Loucy (cell line): Measurements from ENCODE around the gene GNG2.

Experiments
- H2AFZ ChIP-seq: fragments of 200-600 bp; sonication (generic); 2 replicates; pipeline ENCODE4 v1.6.0; 2016; ENCODE audit warnings: antibody characterized with exemption, mild to moderate bottlenecking, low read length, moderate library complexity
- H3F3A ChIP-seq: fragments of 200-600 bp; 2 replicates; pipeline ENCODE4 v1.6.0; 2016; ENCODE audit warnings: antibody characterized with exemption, low read depth, mild to moderate bottlenecking
- H3K27me3 ChIP-seq: fragments of 200-600 bp; sonication (generic); 2 replicates; pipeline ENCODE4 v1.6.1; 2014; ENCODE audit warnings: low read length, mild to moderate bottlenecking; ENCODE audit not compliant: insufficient read depth, poor library complexity, severe bottlenecking
- H3K36me3 ChIP-seq: fragments of 200-600 bp; sonication (generic); 2 replicates; pipeline ENCODE4 v1.6.1; 2016; ENCODE audit warnings: low read length; ENCODE audit not compliant: insufficient read depth
- H3K4me1 ChIP-seq: fragments of 200-600 bp; sonication (generic); 2 replicates; pipeline ENCODE4 v1.5.1; 2014; ENCODE audit warnings: low read length, mild to moderate bottlenecking; ENCODE audit not compliant: insufficient read depth, poor library complexity, severe bottlenecking
- H3K4me2 ChIP-seq: fragments of 200-600 bp; sonication (generic); 2 replicates; pipeline ENCODE4 v1.6.0; 2014; ENCODE audit warnings: antibody characterized with exemption, low read length, low read depth, mild to moderate bottlenecking; ENCODE audit not compliant: poor library complexity, severe bottlenecking
- H3K4me3 ChIP-seq: fragments of 200-600 bp; sonication (generic); 2 replicates; pipeline ENCODE4 v1.5.1; 2014; ENCODE audit warnings: low read length, mild to moderate bottlenecking, mixed read lengths; ENCODE audit not compliant: poor library complexity, severe bottlenecking
- H3K79me2 ChIP-seq: fragments of 200-600 bp; sonication (generic); 2 replicates; pipeline ENCODE4 v1.6.1; 2014; ENCODE audit warnings: low read length; ENCODE audit not compliant: insufficient read depth
- H3K9ac ChIP-seq: fragments of 200-600 bp; sonication (generic); 2 replicates; pipeline ENCODE4 v1.6.0; 2014; ENCODE audit warnings: mild to moderate bottlenecking, low read depth, low read length, moderate library complexity; ENCODE audit not compliant: poor library complexity, severe bottlenecking
- H3K9me2 ChIP-seq: fragments of 200-600 bp; sonication (generic); replicated peaks from 2 replicates; pipeline ENCODE4 v1.6.1; 2016; ENCODE audit warnings: low read depth, low read length, mixed read lengths
- H3K9me3 ChIP-seq: fragments of 200-600 bp; sonication (generic); 2 replicates; pipeline ENCODE4 v1.6.1; 2014; ENCODE audit warnings: mild to moderate bottlenecking, antibody characterized with exemption, low read length, low read depth; ENCODE audit not compliant: insufficient read depth
- H4K20me1 ChIP-seq: fragments of 200-600 bp; sonication (generic); 2 replicates; pipeline ENCODE4 v1.6.0; 2014; ENCODE audit warnings: antibody characterized with exemption, low read length, mild to moderate bottlenecking; ENCODE audit not compliant: insufficient read depth, poor library complexity, severe bottlenecking
- CTCF ChIP-seq: fragments of 200-600 bp; sonication (generic); conservative IDR thresholded peaks from 2 replicates; pipeline ENCODE4 v1.5.1; 2014; ENCODE audit warnings: mild to moderate bottlenecking, antibody characterized with exemption, low read length
- EZH2phosphoT487 ChIP-seq: fragments of 200-600 bp; IDR thresholded peaks from 2 replicates; pipeline ENCODE4 v1.6.1; 2018; ENCODE audit warnings: antibody characterized with exemption, mild to moderate bottlenecking, moderate library complexity, borderline replicate concordance

Gene GNG2

GRCh38 chr14:51817326-51817725 lies 43.1 kb upstream of the GNG2 start:
- no peaks in the 10 kb centered on the region for H4K20me1 ChIP-seq
- H3K79me2 ChIP-seq, result no peaks in the 10 kb centered on the region
- H3K9me2 ChIP-seq, result no peaks in the 10 kb centered on the region
- H3K4me1 ChIP-seq, result no peaks in the 10 kb centered on the region
- no peaks in the 10 kb centered on the region for H3K9me3 ChIP-seq
- no peaks in the 10 kb centered on the region for H3F3A ChIP-seq
- no peak for TF ChIP-seq CTCF
- no peak for TF ChIP-seq EZH2phosphoT487
- H3K4me3 ChIP-seq, result no peak overlapping the region
- no peak overlapping the region for H2AFZ ChIP-seq
- no peaks in the 10 kb centered on the region for H3K36me3 ChIP-seq
- H3K4me2 ChIP-seq, result no peak overlapping the region
- no peaks in the 10 kb centered on the region for H3K27me3 ChIP-seq
- H3K9ac ChIP-seq, result no peak overlapping the region

GRCh38 chr14:51818748-51819380 lies 41.5 kb upstream of the GNG2 start:
- Histone ChIP-seq H3K79me2 (no peaks in the 10 kb centered on the region), H2AFZ (no peak overlapping the region), H3K4me2 (no peak overlapping the region), H4K20me1 (no peaks in the 10 kb centered on the region), H3K4me3 (no peak overlapping the region), H3F3A (no peaks in the 10 kb centered on the region), H3K4me1 (no peaks in the 10 kb centered on the region), H3K9ac (no peak overlapping the region), H3K27me3 (no peaks in the 10 kb centered on the region), H3K36me3 (no peaks in the 10 kb centered on the region), H3K9me3 (no peaks in the 10 kb centered on the region), H3K9me2 (no peaks in the 10 kb centered on the region)
- TF ChIP-seq CTCF (no peak), EZH2phosphoT487 (no peak)

- no peak overlapping the region for H3K4me3 ChIP-seq
- no peaks in the 10 kb centered on the region for H3K9me2 ChIP-seq
- H2AFZ ChIP-seq, result no peak overlapping the region
- no peak for TF ChIP-seq EZH2phosphoT487
- no peak for TF ChIP-seq CTCF
- no peaks in the 10 kb centered on the region for H3F3A ChIP-seq
- no peaks in the 10 kb centered on the region for H4K20me1 ChIP-seq
- H3K9ac ChIP-seq, result no peak overlapping the region
- H3K4me1 ChIP-seq, result peaks cover 18% of the 10 kb centered on the region
- H3K9me3 ChIP-seq, result no peaks in the 10 kb centered on the region
- H3K4me2 ChIP-seq, result no peak overlapping the region
- H3K27me3 ChIP-seq, result no peaks in the 10 kb centered on the region
- no peaks in the 10 kb centered on the region for H3K36me3 ChIP-seq
- no peaks in the 10 kb centered on the region for H3K79me2 ChIP-seq
Measured at GRCh38 chr14:51821822-51822221, 38.6 kb upstream of the GNG2 start.
